Left lung (tissue), 10 donors: ENCODE data around the gene PADI1. TPM values are rescaled to one million over a fixed set of nuclear protein-coding genes. Genes with fewer than 3 reads are reported as not detected.

Source experiments
- ATAC-seq: fragments of 200-7000 bp; cut with Tn5 transposase; one replicate; pipeline ENCODE4 v1.9.1; 2020; ENCODE audit warnings: moderate library complexity
- DNase-seq, 4 donors: peaks; one replicate each; pipeline ENCODE4 v3.0.0-alpha.2; 2013 to 2020
- H3K27ac ChIP-seq, 2 donors: fragments of 200-600 bp; sonication (generic) in 1 of 2; one replicate each; pipeline versions ENCODE4 v1.5.0 to v1.8.0; 2020 to 2021
- H3K27me3 ChIP-seq, 2 donors: fragments of 200-600 bp; sonication (generic) in 1 of 2; one replicate each; pipeline versions ENCODE4 v1.5.0 to v1.8.0; 2020 to 2021
- H3K36me3 ChIP-seq, 2 donors: fragments of 200-600 bp; sonication (generic) in 1 of 2; one replicate each; pipeline versions ENCODE4 v1.5.0 to v1.8.0; 2020 to 2021
- H3K4me1 ChIP-seq, 2 donors: fragments of 200-600 bp; one replicate each; pipeline ENCODE4 v1.8.0; 2021
- H3K4me3 ChIP-seq, 2 donors: fragments of 200-600 bp; sonication (generic) in 1 of 2; one replicate each; pipeline versions ENCODE4 v1.5.0 to v1.8.0; 2020 to 2021; ENCODE audit warnings: mild to moderate bottlenecking in 1 of 2
- H3K9me3 ChIP-seq, 2 donors: fragments of 200-600 bp; sonication (generic) in 1 of 2; one replicate each; pipeline versions ENCODE4 v1.5.0 to v1.8.0; 2020 to 2021
- CTCF ChIP-seq, 2 donors: fragments of 200-600 bp; sonication (generic) in 1 of 2; IDR thresholded peaks; one replicate each; pipeline versions ENCODE4 v1.5.0 to v1.8.0; 2021; ENCODE audit warnings: antibody characterized with exemption in 2 of 2
- intact Hi-C, 2 donors: fragments of 100-400 bp; cut with DNase I; formaldehyde crosslinking; loops; one replicate each; pipeline versions ENCODE4 v1.11.2 to v1.14.2; 2022
- polyA plus RNA-seq, 6 donors: library from polyadenylated mRNA; unstranded; fragments of 120-200 nt; gene quantifications; one replicate each; pipeline ENCODE4 v1.2.1, GENCODE V29; 2013; ENCODE audit not compliant: insufficient read length in 6 of 6
- total RNA-seq, 2 donors: library from RNA; stranded (reverse); fragmentation: NEBNext Ultra II Directional; extraction: Animal tissue kit (Norgen Biotek cat#: 25700); gene quantifications; one replicate each; pipeline ENCODE4 v1.2.1, GENCODE V29; 2021
- donor health status: DM: no; HTN: yes; CAD: no.
- donor health status: DM: no; HTN: no; CAD: no.

Gene PADI1
- total and polyA plus RNA-seq, 8 donors: not detected

DNA sequence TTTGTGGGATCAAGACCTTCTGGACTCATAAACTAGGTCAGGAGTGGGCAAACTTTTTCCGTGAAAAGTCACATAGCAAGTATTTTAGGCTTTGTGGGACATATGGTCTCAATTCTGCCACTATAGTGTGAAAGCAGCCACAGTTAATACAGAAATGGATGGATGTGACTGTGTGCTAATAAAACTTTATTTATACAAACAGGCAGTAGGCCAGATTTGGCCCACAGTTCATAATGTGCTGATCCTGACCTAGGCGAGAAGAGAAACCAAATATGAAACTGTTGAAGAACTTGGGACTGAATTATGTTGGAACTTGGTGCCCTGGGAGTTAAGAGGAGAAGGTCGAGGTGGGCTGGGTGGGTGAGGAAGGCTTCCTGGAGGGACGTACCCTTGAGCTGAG is 61.0 kb downstream of the PADI1 start:
- H3K4me1 ChIP-seq: no peaks in the 10 kb centered on the region
- H3K36me3 ChIP-seq: no peaks in the 10 kb centered on the region
- TF ChIP-seq CTCF (IDR thresholded peaks at IDR 0.05): no peak
- peaks cover 0 to 2% of the 10 kb centered on the region in 2 donors for H3K9me3 ChIP-seq
- DNase-seq: peak in 1 of 4 donors; percentile 6
- intact Hi-C loops: no loop called here
- ATAC-seq: no peak
- H3K27ac ChIP-seq: no peak overlapping the region
- H3K4me3 ChIP-seq: no peak overlapping the region
- peaks cover 0 to under 1% of the 10 kb centered on the region in 2 donors for H3K27me3 ChIP-seq

GRCh38 chr1:17270891-17271765 is 66.2 kb downstream of the PADI1 start:
- intact Hi-C loops: no loop called here

DNA sequence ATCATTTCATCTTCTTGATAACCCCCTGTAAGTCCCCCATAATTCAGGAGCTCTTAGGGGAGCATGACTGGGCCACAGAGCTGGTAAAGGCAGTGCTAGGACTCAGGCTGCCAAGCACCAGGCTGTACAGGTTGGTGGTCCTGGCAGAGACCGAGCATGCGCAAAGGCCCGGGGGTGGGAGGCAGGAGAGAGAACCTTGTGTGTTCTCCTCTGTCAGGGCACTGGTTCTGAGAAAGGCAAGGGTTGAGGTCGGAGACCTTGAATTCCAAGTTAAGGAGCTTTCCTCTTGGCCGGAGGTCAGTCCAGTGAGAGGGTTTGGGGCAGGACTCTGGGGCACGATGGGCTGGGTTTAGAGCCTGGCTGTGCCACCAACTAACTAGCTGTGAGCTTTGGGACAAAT is 67.1 kb downstream of the PADI1 start:
- no peak for TF ChIP-seq CTCF (IDR thresholded peaks at IDR 0.05)
- H3K9me3 ChIP-seq: no peaks in the 10 kb centered on the region
- H3K27ac ChIP-seq: no peak overlapping the region
- H3K4me1 ChIP-seq: peaks cover 0 to 10% of the 10 kb centered on the region in 2 donors
- H3K4me3 ChIP-seq: no peak overlapping the region
- no peak for ATAC-seq
- intact Hi-C loops: no loop called here
- H3K27me3 ChIP-seq: peaks cover 0 to 25% of the 10 kb centered on the region in 2 donors
- no peaks in the 10 kb centered on the region for H3K36me3 ChIP-seq
- DNase-seq: no peak

More at GRCh38 chr1:17270891-17271765, 66.2 kb downstream of the PADI1 start:
- H3K4me3 ChIP-seq: no peak overlapping the region
- no peak for ATAC-seq
- no peaks in the 10 kb centered on the region for H3K36me3 ChIP-seq
- peaks cover 0 to 15% of the 10 kb centered on the region in 2 donors for H3K27me3 ChIP-seq
- no peak overlapping the region for H3K27ac ChIP-seq
- DNase-seq: no peak
- no peaks in the 10 kb centered on the region for H3K9me3 ChIP-seq
- peaks cover 0 to 3% of the 10 kb centered on the region in 2 donors for H3K4me1 ChIP-seq
- no peak for TF ChIP-seq CTCF (IDR thresholded peaks at IDR 0.05)

GRCh38 chr1:17272646-17273045 is 67.7 kb downstream of the PADI1 start:
- Histone ChIP-seq H3K36me3 (no peaks in the 10 kb centered on the region), H3K9me3 (no peaks in the 10 kb centered on the region), H3K27me3 (peaks cover 0 to 25% of the 10 kb centered on the region in 2 donors), H3K4me3 (no peak overlapping the region), H3K4me1 (peaks cover 0 to 10% of the 10 kb centered on the region in 2 donors), H3K27ac (no peak overlapping the region)
- no peak for DNase-seq
- TF ChIP-seq CTCF (IDR thresholded peaks at IDR 0.05): no peak
- intact Hi-C loops: no loop called here
- ATAC-seq: no peak

DNA sequence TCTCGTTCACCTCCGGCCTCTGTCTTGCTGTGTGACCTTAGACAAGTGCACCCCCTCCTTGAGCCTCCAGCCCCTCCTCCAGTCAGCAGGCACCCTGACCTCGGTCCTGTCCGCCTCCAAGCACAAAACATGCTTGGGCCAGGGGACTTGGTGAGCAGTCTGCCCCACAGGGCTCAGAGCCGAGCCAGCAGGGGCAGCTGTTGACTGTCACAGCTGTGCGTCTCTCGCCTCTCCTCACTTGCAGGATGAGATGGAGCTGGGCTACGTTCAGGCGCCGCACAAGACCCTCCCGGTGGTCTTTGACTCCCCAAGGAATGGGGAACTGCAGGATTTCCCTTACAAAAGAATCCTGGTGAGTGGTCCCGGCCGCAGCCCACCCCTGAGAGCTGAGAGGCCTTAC is 68.2 kb downstream of the PADI1 start:
- Histone ChIP-seq H3K27ac (no peak overlapping the region), H3K9me3 (no peaks in the 10 kb centered on the region), H3K4me1 (peaks cover 0 to 10% of the 10 kb centered on the region in 2 donors), H3K27me3 (peaks cover 0 to 25% of the 10 kb centered on the region in 2 donors), H3K36me3 (no peaks in the 10 kb centered on the region), H3K4me3 (no peak overlapping the region)
- intact Hi-C loops: no loop called here
- no peak for DNase-seq
- no peak for ATAC-seq
- no peak for TF ChIP-seq CTCF (IDR thresholded peaks at IDR 0.05)
